HUDEP-2 (cell line): Measurements from ENCODE around the gene BORA.
A peak's percentile ranks its signal among the peaks of the same experiment; 100 is the strongest.
"Not testable (repeated sequence)": the region's sequence is repeated elsewhere in the genome, so short reads cannot be mapped to it uniquely, and the experiment has no call there.

Experiments used
- DNase-seq, 76 experiments: peaks; one replicate each; lab custom pipeline; 2025; ENCODE audit not compliant: unreplicated experiment in 76 of 76; lab: John Stamatoyannopoulos, UW

Gene BORA

GRCh38 chr13:72760189-72760588 lies 32.5 kb downstream of the BORA start:
- DNase-seq: no peak

GRCh38 chr13:72763411-72763810 lies 35.7 kb downstream of the BORA start:
- no peak for DNase-seq

GRCh38 chr13:72774019-72774418 lies 46.3 kb downstream of the BORA start:
- DNase-seq: no peak

- DNase-seq: peak; percentile 44 to 99 (median 95)
These were observed 54.0 kb downstream of the BORA start, which contains the start of the genes DIS3 and PIBF1 for GRCh38 chr13:72781451-72782439. Gene DIS3, minus strand, starts transcription at chr13:72781900. Its CDS starts 68 bp downstream, at chr13:72781832. Gene PIBF1, plus strand, starts transcription at chr13:72782133. Its CDS starts 1,337 bp downstream, at chr13:72783470.

- peak in 1 of 76 experiments; percentile 1 for DNase-seq
These were observed 55.0 kb downstream of the BORA start for GRCh38 chr13:72782717-72783116.

- DNase-seq: not testable (repeated sequence)
These were observed 57.0 kb downstream of the BORA start for GRCh38 chr13:72784679-72785078.

GRCh38 chr13:72788831-72789230 lies 61.1 kb downstream of the BORA start:
- no peak for DNase-seq

- DNase-seq: no peak
These were observed 64.9 kb downstream of the BORA start for GRCh38 chr13:72792640-72793039.

- no peak for DNase-seq
These were observed 71.1 kb downstream of the BORA start for GRCh38 chr13:72798817-72799216.

GRCh38 chr13:72804301-72804700 lies 76.6 kb downstream of the BORA start:
- no peak for DNase-seq
